HepG2 (cell line): ENCODE data around the gene S100P. TPM values are rescaled to one million over a fixed set of nuclear protein-coding genes. Genes with fewer than 3 reads are reported as not detected.

Experiments
- ARID5B ChIP-seq: IDR thresholded peaks from 2 replicates; pipeline ENCODE4 v1.4.0; 2020; ENCODE audit warnings: mild to moderate bottlenecking, missing genetic modification reagents
- ATF4 ChIP-seq, 2 experiments: fragments of 450-650 bp in 1 of 2; sonication (generic) in 1 of 2; formaldehyde crosslinking; IDR thresholded peaks; 2 replicates each; pipeline versions ENCODE4 v1.5.0 to v1.8.0; 2020 to 2022; ENCODE audit warnings: mild to moderate bottlenecking in 1 of 2, missing genetic modification reagents in 1 of 2
- CSRNP1 ChIP-seq: sonication (generic); formaldehyde crosslinking; IDR thresholded peaks from 2 replicates; pipeline ENCODE4 v1.8.1; 2023; ENCODE audit warnings: mild to moderate bottlenecking, missing genetic modification reagents
- GATAD1 ChIP-seq: IDR thresholded peaks from 2 replicates; pipeline ENCODE4 v1.6.1; 2016; ENCODE audit warnings: missing genetic modification reagents, missing compliant biosample characterization
- HNF4A ChIP-seq: sonication (generic); formaldehyde crosslinking; IDR thresholded peaks from 2 replicates; pipeline ENCODE4 v1.4.0; 2020; ENCODE audit warnings: missing genetic modification reagents
- JUND ChIP-seq: sonication (generic); formaldehyde crosslinking; IDR thresholded peaks from 2 replicates; pipeline ENCODE4 v1.8.0; 2022; ENCODE audit warnings: mild to moderate bottlenecking, missing genetic modification reagents
- KAT7 ChIP-seq: IDR thresholded peaks from 2 replicates; pipeline ENCODE4 v1.6.1; 2018; ENCODE audit warnings: borderline replicate concordance, missing compliant biosample characterization
- KMT2A ChIP-seq: sonication (generic); formaldehyde crosslinking; IDR thresholded peaks from 2 replicates; pipeline ENCODE4 v1.4.0; 2020; ENCODE audit warnings: missing genetic modification reagents
- NCOA1 ChIP-seq: sonication (generic); formaldehyde crosslinking; IDR thresholded peaks from 2 replicates; pipeline ENCODE4 v1.9.0; 2021; ENCODE audit warnings: missing genetic modification reagents
- SAP130 ChIP-seq: IDR thresholded peaks from 2 replicates; pipeline ENCODE4 v1.6.1; 2016; ENCODE audit warnings: low read depth
- TERF1 ChIP-seq: sonication (generic); formaldehyde crosslinking; IDR thresholded peaks from 2 replicates; pipeline ENCODE4 v1.8.0; 2022; ENCODE audit warnings: mild to moderate bottlenecking, missing genetic modification reagents, moderate library complexity
- ZFP82 ChIP-seq: sonication (generic); formaldehyde crosslinking; IDR thresholded peaks from 2 replicates; pipeline ENCODE4 v1.5.1; 2020; ENCODE audit warnings: mild to moderate bottlenecking, missing genetic modification reagents, borderline replicate concordance
- ZNF230 ChIP-seq: sonication (generic); formaldehyde crosslinking; IDR thresholded peaks from 2 replicates; pipeline ENCODE4 v1.4.0; 2020; ENCODE audit warnings: mild to moderate bottlenecking, missing genetic modification reagents
- ZNF362 ChIP-seq: sonication (generic); formaldehyde crosslinking; IDR thresholded peaks from 2 replicates; pipeline ENCODE4 v1.4.0; 2020; ENCODE audit warnings: missing genetic modification reagents, mild to moderate bottlenecking, borderline replicate concordance
- ZNF737 ChIP-seq: sonication (generic); formaldehyde crosslinking; IDR thresholded peaks from 2 replicates; pipeline ENCODE4 v1.5.0; 2020; ENCODE audit warnings: missing genetic modification reagents, mild to moderate bottlenecking, borderline replicate concordance
- ZXDC ChIP-seq: sonication (generic); formaldehyde crosslinking; IDR thresholded peaks from 2 replicates; pipeline ENCODE4 v1.5.0; 2020; ENCODE audit warnings: mild to moderate bottlenecking, missing genetic modification reagents
- polyA plus RNA-seq, 8 experiments: library from polyadenylated mRNA; depleted of rRNA in 3 of 8; stranded (reverse) in 7 of 8; unstranded in 1 of 8; fragments of >200 nt; fragmentation: Illumina TruSeq in 4 of 8; extraction: Trizol in 4 of 8; gene quantifications; 2 replicates each; pipeline versions ENCODE4 v1.2.1 to v1.2.3, GENCODE V29; 2011 to 2016; ENCODE audit warnings: low read depth in 4 of 8, missing spikeins in 1 of 8, mixed read lengths in 1 of 8; ENCODE audit not compliant: insufficient read depth in 1 of 8
- total RNA-seq, 5 experiments: library from RNA; depleted of rRNA; stranded (reverse); fragments of >200 nt; fragmentation: Illumina TruSeq; extraction: Trizol; gene quantifications; 2 replicates each; pipeline ENCODE4 v1.2.3, GENCODE V29; 2016; ENCODE audit warnings: low read depth in 1 of 5

The S100P gene
- total and polyA plus RNA-seq, 2 of the 13 experiments (the other 11 are each of a cell fraction or from before 2014, with no cell fraction given): 278 to 1,649 TPM

- TF ChIP-seq ZXDC (CRISPR knock-in tag): peak; percentile 30; the same call in 1 of the 2 replicates
- TF ChIP-seq TERF1 (CRISPR knock-in tag): 0 out of 2 replicates have a peak, but pooled peaks have one; percentile 78
- TF ChIP-seq SAP130 (CRISPR knock-in tag): peak; percentile 86
- peak; percentile 97; the same call in 1 of the 2 replicates for TF ChIP-seq ZFP82 (CRISPR knock-in tag)
- TF ChIP-seq ZNF737 (CRISPR knock-in tag): no peak; the same call in 1 of the 2 replicates
- TF ChIP-seq JUND: no peak
- TF ChIP-seq ZNF230: peak; percentile 67
- TF ChIP-seq ARID5B (CRISPR knock-in tag): peak; percentile 16; the same call in 1 of the 2 replicates
- peak; percentile 24; the same call in 1 of the 2 replicates for TF ChIP-seq HNF4A
- TF ChIP-seq CSRNP1 (CRISPR knock-in tag): peak; percentile 80
- no peak for TF ChIP-seq NCOA1 (CRISPR knock-in tag)
- peak in 1 of 2 experiments; percentile 70; a peak in 2 of 4 replicates for TF ChIP-seq ATF4 (CRISPR knock-in tag; IDR thresholded peaks at IDR 0.05)
- 0 out of 2 replicates have a peak, but pooled peaks have one; percentile 59 for TF ChIP-seq KAT7 (CRISPR knock-in tag)
- peak; percentile 93 for TF ChIP-seq GATAD1 (CRISPR knock-in tag)
- peak; percentile 48; the same call in 1 of the 2 replicates for TF ChIP-seq ZNF362 (CRISPR knock-in tag)
- TF ChIP-seq KMT2A (CRISPR knock-in tag): peak; percentile 95
These were observed 19.8 kb upstream of the S100P start (continued) for GRCh38 chr4:6673660-6674499.
